ENCODE results near the gene INTS6. TPM values are rescaled to one million over a fixed set of nuclear protein-coding genes. Genes with fewer than 3 reads are reported as not detected.
A peak's percentile ranks its signal among the peaks of the same experiment; 100 is the strongest.

INTS6 gene
- total and polyA plus RNA-seq, 4 experiments from 2014 or later = 15.4 to 65.6 (median 41.8) TPM

- Histone ChIP-seq H3K27ac (ENCODE audit: low read depth, low read length) (no peak overlapping the region), H3K9me3 (ENCODE audit: control insufficient read depth in 1 of 2, low read length in 2 of 2) (no peaks in the 10 kb centered on the region), H3K27me3 (ENCODE audit: insufficient read depth, low read length) (no peaks in the 10 kb centered on the region), H3K36me3 (ENCODE audit: insufficient read depth, low read length) (no peaks in the 10 kb centered on the region), H3K4me3 (ENCODE audit: low read length in 2 of 2) (no peak overlapping the region), H3K4me1 (ENCODE audit: insufficient read depth, low read length) (peaks cover 24% of the 10 kb centered on the region)
- H3K36me3 Mint-ChIP-seq = peaks cover 12 to 42% of the 10 kb centered on the region in 2 donors
- H3K27me3 Mint-ChIP-seq = peaks cover 0 to 1% of the 10 kb centered on the region in 2 donors
- H3K27ac Mint-ChIP-seq = peak overlapping the region in 6 of 7 donors; percentile 1 to 97 (median 66)
- DNase-seq = no peak
- CTCF ChIA-PET (ENCODE audit: partially characterized antibody) = interaction anchor here (4.3 kb wide), 1 partner anchor 349 kb away, joined by 22 read pairs; no protein-coding TSS in a partner anchor
- intact Hi-C loops (cut with micrococcal nuclease) = no loop called here
- POLR2A ChIA-PET (ENCODE audit: partially characterized antibody) = no interaction called here
- H3K4me1 Mint-ChIP-seq = peaks cover 22 to 50% (median 26%) of the 10 kb centered on the region in 4 donors
- peaks cover 0 to 4% (median 0%) of the 10 kb centered on the region in 8 donors for H3K9me3 Mint-ChIP-seq
- H3K4me3 Mint-ChIP-seq = peak overlapping the region in 3 of 8 donors; percentile 1 to 74 (median 41)
These were observed 3.8 kb downstream of the INTS6 start for GRCh38 chr13:51449018-51449417.

GRCh38 chr13:51444922-51445321 is 7.9 kb downstream of the INTS6 start:
- Histone ChIP-seq H3K4me1 (ENCODE audit: insufficient read depth, low read length) (peaks cover 10% of the 10 kb centered on the region), H3K36me3 (ENCODE audit: insufficient read depth, low read length) (no peaks in the 10 kb centered on the region), H3K27ac (ENCODE audit: low read depth, low read length) (no peak overlapping the region), H3K9me3 (ENCODE audit: control insufficient read depth in 1 of 2, low read length in 2 of 2) (no peaks in the 10 kb centered on the region), H3K27me3 (ENCODE audit: insufficient read depth, low read length) (no peaks in the 10 kb centered on the region), H3K4me3 (ENCODE audit: low read length in 2 of 2) (no peak overlapping the region)
- Mint-ChIP-seq H3K27ac (no peak overlapping the region), H3K9me3 (no peaks in the 10 kb centered on the region), H3K4me3 (no peak overlapping the region), H3K36me3 (peaks cover 6 to 20% of the 10 kb centered on the region in 2 donors), H3K4me1 (peaks cover 13 to 29% (median 17%) of the 10 kb centered on the region in 4 donors), H3K27me3 (no peaks in the 10 kb centered on the region)
- CTCF ChIA-PET (ENCODE audit: partially characterized antibody) = interaction anchor here (0.7 to 5.2 kb wide), 11 partner anchors 14 to 369 kb away, joined by 3 to 61 read pairs (median 4); no protein-coding TSS in a partner anchor
- POLR2A ChIA-PET (ENCODE audit: partially characterized antibody) = interaction anchor here (1.0 to 8.7 kb wide), 5 partner anchors 8 to 353 kb away, joined by 3 to 68 read pairs (median 3); partner anchors contain the start of gene INTS6
- intact Hi-C loops (cut with micrococcal nuclease) = no loop called here
- DNase-seq = peak in 1 of 5 donors; percentile 26

GRCh38 chr13:51440381-51440780 is 12.5 kb downstream of the INTS6 start:
- no peak for DNase-seq
- peaks cover 5% of the 10 kb centered on the region for H3K4me1 ChIP-seq (ENCODE audit: insufficient read depth, low read length)
- Mint-ChIP-seq H3K4me3 (no peak overlapping the region), H3K27me3 (no peaks in the 10 kb centered on the region), H3K36me3 (peaks cover 0 to 3% of the 10 kb centered on the region in 2 donors), H3K27ac (no peak overlapping the region), H3K9me3 (no peaks in the 10 kb centered on the region), H3K4me1 (peaks cover 4 to 13% (median 7%) of the 10 kb centered on the region in 4 donors)
- intact Hi-C loops (cut with micrococcal nuclease) = no loop called here
- no peak overlapping the region for H3K4me3 ChIP-seq (ENCODE audit: low read length in 2 of 2)
- no peak overlapping the region for H3K27ac ChIP-seq (ENCODE audit: low read depth, low read length)
- ChIA-PET POLR2A (ENCODE audit: partially characterized antibody) (interaction anchor here (1.2 to 8.7 kb wide), 2 partner anchors 13 to 364 kb away, joined by 3 to 68 read pairs; partner anchors contain the start of gene INTS6), CTCF (ENCODE audit: partially characterized antibody) (interaction anchor here (0.9 to 3.9 kb wide), 5 partner anchors 19 to 392 kb away, joined by 3 to 26 read pairs (median 4); no protein-coding TSS in a partner anchor)
- no peaks in the 10 kb centered on the region for H3K36me3 ChIP-seq (ENCODE audit: insufficient read depth, low read length)
- H3K27me3 ChIP-seq (ENCODE audit: insufficient read depth, low read length) = no peaks in the 10 kb centered on the region
- H3K9me3 ChIP-seq (ENCODE audit: control insufficient read depth in 1 of 2, low read length in 2 of 2) = no peaks in the 10 kb centered on the region

- CTCF ChIA-PET (ENCODE audit: partially characterized antibody) = interaction anchor here (3.9 kb wide), 1 partner anchor 360 kb away, joined by 26 read pairs; no protein-coding TSS in a partner anchor
These were observed 15.2 kb downstream of the INTS6 start for GRCh38 chr13:51437550-51438127.

GRCh38 chr13:51435002-51435578 is 17.7 kb downstream of the INTS6 start:
- intact Hi-C loops (cut with micrococcal nuclease) = loop anchor here (1.0 to 2.0 kb wide), 2 partner anchors 18 to 362 kb away; partner anchors contain the start of gene INTS6
- Mint-ChIP-seq H3K4me1 (peaks cover 12 to 20% (median 16%) of the 10 kb centered on the region in 4 donors), H3K4me3 (no peak overlapping the region), H3K9me3 (no peaks in the 10 kb centered on the region), H3K27me3 (no peaks in the 10 kb centered on the region), H3K27ac (no peak overlapping the region), H3K36me3 (peaks cover 6 to 10% of the 10 kb centered on the region in 2 donors)
- Histone ChIP-seq H3K27ac (ENCODE audit: low read depth, low read length) (no peak overlapping the region), H3K4me1 (ENCODE audit: insufficient read depth, low read length) (peaks cover 13% of the 10 kb centered on the region), H3K36me3 (ENCODE audit: insufficient read depth, low read length) (no peaks in the 10 kb centered on the region), H3K27me3 (ENCODE audit: insufficient read depth, low read length) (no peaks in the 10 kb centered on the region), H3K4me3 (ENCODE audit: low read length in 2 of 2) (no peak overlapping the region), H3K9me3 (ENCODE audit: control insufficient read depth in 1 of 2, low read length in 2 of 2) (no peaks in the 10 kb centered on the region)
- CTCF ChIA-PET (ENCODE audit: partially characterized antibody) = interaction anchor here (0.8 to 3.7 kb wide), 13 partner anchors 8 to 397 kb away, joined by 3 to 61 read pairs (median 4); no protein-coding TSS in a partner anchor
- POLR2A ChIA-PET (ENCODE audit: partially characterized antibody) = interaction anchor here (0.5 to 5.1 kb wide), 8 partner anchors 9 to 363 kb away, joined by 3 to 44 read pairs (median 6); partner anchors contain the start of gene INTS6
- DNase-seq = peak in 4 of 5 donors; percentile 35 to 43 (median 42)

More at GRCh38 chr13:51437550-51438127, 15.2 kb downstream of the INTS6 start:
- Mint-ChIP-seq H3K4me1 (peaks cover 4 to 13% (median 10%) of the 10 kb centered on the region in 4 donors), H3K27me3 (no peaks in the 10 kb centered on the region), H3K27ac (peak overlapping the region in 3 of 7 donors; percentile 6 to 52 (median 12)), H3K36me3 (peaks cover 0 to 3% of the 10 kb centered on the region in 2 donors), H3K9me3 (no peaks in the 10 kb centered on the region), H3K4me3 (no peak overlapping the region)
- Histone ChIP-seq H3K27me3 (ENCODE audit: insufficient read depth, low read length) (no peaks in the 10 kb centered on the region), H3K36me3 (ENCODE audit: insufficient read depth, low read length) (no peaks in the 10 kb centered on the region), H3K4me1 (ENCODE audit: insufficient read depth, low read length) (peaks cover 5% of the 10 kb centered on the region), H3K27ac (ENCODE audit: low read depth, low read length) (no peak overlapping the region), H3K9me3 (ENCODE audit: control insufficient read depth in 1 of 2, low read length in 2 of 2) (no peaks in the 10 kb centered on the region), H3K4me3 (ENCODE audit: low read length in 2 of 2) (no peak overlapping the region)
- no peak for DNase-seq
- POLR2A ChIA-PET (ENCODE audit: partially characterized antibody) = interaction anchor here (8.7 kb wide), 1 partner anchor 16 kb away, joined by 68 read pairs; the partner anchor contains the start of gene INTS6
- intact Hi-C loops (cut with micrococcal nuclease) = no loop called here

GRCh38 chr13:51432576-51432975 is 20.3 kb downstream of the INTS6 start:
- Histone ChIP-seq H3K4me3 (ENCODE audit: low read length in 2 of 2) (no peak overlapping the region), H3K4me1 (ENCODE audit: insufficient read depth, low read length) (peaks cover 16% of the 10 kb centered on the region), H3K9me3 (ENCODE audit: control insufficient read depth in 1 of 2, low read length in 2 of 2) (no peaks in the 10 kb centered on the region), H3K27me3 (ENCODE audit: insufficient read depth, low read length) (no peaks in the 10 kb centered on the region), H3K36me3 (ENCODE audit: insufficient read depth, low read length) (no peaks in the 10 kb centered on the region), H3K27ac (ENCODE audit: low read depth, low read length) (no peak overlapping the region)
- Mint-ChIP-seq H3K9me3 (no peaks in the 10 kb centered on the region), H3K27ac (peak overlapping the region in 1 of 7 donors; percentile 48), H3K4me1 (peaks cover 18 to 34% (median 30%) of the 10 kb centered on the region in 4 donors), H3K36me3 (peaks cover 22 to 26% of the 10 kb centered on the region in 2 donors), H3K4me3 (no peak overlapping the region), H3K27me3 (no peaks in the 10 kb centered on the region)
- CTCF ChIA-PET (ENCODE audit: partially characterized antibody) = interaction anchor here (0.6 to 3.7 kb wide), 6 partner anchors 21 to 734 kb away, joined by 3 to 61 read pairs (median 5); no protein-coding TSS in a partner anchor
- POLR2A ChIA-PET (ENCODE audit: partially characterized antibody) = interaction anchor here (0.9 to 5.1 kb wide), 4 partner anchors 12 to 367 kb away, joined by 3 to 44 read pairs (median 4); partner anchors contain the start of gene INTS6
- DNase-seq = no peak
- intact Hi-C loops (cut with micrococcal nuclease) = no loop called here

Data from CD4-positive, alpha-beta memory T cell (primary cell).